GM19467 (cell line): ENCODE measurements around the gene NVL.
"Not testable (repeated sequence)": the region's sequence is repeated elsewhere in the genome, so short reads cannot be mapped to it uniquely, and the experiment has no call there.

Experiments used
- ATAC-seq: cut with Tn5 transposase; IDR thresholded peaks from one replicate; pipeline ENCODE4 v1.9.1; 2021; ENCODE audit warnings: mild to moderate bottlenecking, moderate library complexity; ENCODE audit not compliant: unreplicated experiment

The NVL gene

DNA sequence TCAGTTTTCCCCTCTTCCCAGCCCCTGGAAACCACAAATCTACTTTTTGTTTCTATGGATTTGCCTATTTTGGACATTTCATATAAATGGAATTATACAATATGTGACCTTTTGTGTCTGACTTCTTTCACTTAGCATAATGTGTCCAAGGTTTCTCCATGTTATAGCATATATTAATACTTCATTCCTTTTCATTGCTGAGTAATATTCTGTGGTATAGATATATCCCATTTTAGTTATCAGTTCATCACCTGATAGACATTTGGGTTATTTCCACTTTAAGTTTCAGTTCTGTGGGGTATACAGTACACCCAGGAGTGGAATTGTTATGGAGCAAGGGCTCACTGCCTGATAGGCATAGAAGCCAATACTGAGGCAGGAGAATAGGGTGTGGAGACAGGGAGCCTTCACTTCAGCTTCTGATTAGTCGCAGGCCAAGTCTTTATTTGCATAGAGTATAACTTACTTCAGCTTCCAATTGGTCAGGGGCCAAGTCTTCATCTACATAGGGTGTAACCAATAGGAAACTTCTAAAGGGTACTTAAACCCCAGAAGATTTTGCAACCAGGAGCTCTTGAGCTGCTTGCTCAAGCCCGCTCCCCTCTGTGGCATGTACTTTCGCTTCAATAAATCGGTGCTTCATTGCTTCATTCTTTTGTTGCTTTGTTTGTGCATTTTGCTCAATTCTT, 8.3 kb upstream of the NVL start:
- ATAC-seq: no peak

DNA sequence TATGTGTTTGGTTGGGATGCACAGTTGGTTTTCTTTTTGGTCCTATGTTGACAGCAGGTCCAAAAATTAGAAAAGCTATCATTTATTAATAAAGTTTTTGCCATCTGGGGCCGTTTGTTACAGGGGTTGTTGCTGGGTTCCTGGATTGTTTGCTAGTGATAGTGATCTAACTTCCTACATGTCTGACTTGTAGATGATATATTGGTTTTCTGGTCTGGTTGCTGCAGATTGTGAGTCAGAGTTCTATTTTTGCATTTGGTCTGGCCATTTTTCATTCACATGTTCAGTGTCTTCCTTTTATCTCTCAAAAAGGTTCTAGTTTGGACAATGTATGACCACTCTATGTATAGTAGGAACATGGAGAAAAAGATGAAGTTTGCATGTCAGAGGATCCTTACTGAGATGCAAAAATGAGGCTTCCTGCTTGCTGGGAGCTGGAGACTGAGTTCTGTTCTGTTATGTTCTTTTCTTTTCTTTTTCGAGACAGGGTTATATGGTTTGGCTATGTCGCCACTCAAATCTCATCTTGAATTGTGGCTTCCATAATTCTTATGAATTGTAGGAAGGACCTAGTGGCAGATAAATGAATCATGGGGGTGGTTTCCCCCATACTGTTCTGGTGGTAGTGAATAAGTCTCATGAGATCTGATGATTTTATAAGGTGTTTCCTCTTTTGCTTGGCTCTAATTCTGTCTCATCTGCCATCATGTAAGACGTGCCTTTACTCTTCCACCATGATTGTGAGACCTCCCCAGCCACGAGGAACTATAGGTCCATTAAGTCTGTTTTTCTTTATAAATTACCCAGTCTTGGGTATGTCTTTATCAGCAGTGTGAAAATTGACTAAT, 4.2 kb upstream of the NVL start:
- no peak for ATAC-seq

DNA sequence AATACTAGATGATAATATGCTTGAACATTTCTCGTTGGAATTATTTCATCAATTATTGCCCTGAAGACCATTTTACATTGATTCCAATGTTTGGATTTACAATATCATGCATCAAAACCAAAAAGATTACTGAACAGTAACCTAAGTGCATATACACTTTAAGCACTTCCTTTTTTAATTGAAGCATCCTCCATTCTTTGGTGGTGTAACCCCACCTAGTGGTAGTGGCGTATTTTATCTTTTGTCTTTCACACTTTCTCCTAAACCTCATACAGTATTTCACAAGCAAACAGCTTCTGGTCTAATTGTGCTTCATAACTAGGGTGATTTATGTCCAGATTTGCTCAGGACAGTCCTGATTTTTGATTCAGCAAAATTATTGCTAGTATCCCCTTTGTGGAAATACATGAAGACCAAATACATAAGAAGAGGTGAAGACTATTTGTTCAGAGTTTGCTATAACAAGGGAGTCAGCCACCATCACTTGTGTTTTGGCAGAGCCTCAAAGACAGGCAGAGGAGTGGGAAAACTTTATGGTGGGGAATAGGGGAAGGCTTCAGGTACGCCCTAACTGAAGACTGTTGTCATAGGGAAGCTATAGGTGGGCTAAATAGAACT, 3.4 kb upstream of the NVL start:
- peak; percentile 40 for ATAC-seq

DNA sequence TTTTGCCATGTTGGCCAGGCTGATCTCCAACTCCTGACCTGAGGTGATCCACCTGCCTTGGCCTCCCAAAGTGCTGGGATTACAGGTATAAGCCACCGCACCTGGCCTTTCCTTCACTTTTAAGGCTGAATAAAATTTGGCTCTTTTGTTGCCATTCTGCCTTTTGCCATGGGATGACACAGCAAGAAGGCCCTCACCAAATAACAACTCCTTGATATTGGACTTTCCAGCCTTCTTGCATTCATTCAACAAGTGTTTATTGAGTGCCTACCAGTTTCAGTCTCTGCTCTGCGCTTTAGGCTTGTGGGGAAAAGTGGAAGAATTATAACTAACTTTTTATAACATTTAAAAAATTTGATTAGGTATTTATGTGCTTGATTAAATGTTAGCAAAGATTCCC, 1.9 kb upstream of the NVL start:
- ATAC-seq: no peak

DNA sequence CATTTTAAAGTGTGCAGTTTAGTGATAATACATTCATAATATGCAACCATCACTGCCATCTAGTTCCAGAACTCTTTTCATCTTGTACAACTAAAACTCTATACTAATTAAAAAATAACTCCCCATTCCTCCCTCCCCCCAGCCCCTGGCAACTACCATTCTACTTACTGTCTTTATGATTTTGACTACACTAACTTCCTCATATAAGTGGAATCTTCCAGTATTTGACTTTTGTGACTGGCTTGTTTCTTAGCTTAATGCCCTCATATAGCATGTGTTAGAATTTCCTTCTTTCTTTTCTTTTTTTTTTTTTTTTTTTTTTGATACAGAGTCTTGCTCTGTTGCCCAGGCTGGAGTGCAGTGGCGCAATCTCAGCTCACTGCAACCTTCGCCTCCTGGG, 1.4 kb upstream of the NVL start:
- ATAC-seq: no peak

DNA sequence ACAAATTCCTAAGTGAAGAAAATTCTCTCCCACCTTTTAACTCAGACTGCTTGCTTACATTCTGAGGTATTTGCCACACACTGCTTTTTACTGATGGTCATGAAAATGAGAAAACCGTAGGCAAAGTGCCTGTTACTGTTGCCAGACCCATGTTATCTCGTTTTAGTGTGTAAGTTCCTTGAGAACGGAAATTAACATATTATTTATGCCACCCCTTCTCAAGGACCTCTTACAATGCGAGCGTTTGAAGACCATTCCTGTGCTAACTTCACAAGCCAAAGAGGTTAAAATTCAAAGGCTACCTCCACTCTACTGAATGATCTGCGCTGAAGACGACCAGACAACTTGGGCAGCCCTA, 509 bp downstream of the NVL start:
- ATAC-seq: no peak

DNA sequence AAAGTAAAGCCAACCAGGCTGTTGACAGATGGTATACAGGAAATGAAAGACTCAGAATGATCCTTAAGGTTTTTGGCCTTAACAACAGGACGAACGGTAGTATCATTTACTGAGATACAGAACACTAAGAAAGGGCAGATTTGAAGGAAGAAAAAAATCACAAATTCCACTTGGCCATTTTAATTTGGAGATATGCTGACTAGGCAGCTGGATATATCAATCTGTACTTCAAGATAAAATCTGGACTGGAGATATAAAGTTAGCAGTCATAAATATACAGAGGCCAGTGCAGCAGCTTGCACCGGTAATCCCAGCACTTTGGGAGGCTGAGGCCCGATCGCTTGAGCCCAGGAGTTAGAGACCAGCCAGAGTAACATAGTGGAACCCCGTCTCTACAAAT, 1.3 kb downstream of the NVL start:
- ATAC-seq: no peak

DNA sequence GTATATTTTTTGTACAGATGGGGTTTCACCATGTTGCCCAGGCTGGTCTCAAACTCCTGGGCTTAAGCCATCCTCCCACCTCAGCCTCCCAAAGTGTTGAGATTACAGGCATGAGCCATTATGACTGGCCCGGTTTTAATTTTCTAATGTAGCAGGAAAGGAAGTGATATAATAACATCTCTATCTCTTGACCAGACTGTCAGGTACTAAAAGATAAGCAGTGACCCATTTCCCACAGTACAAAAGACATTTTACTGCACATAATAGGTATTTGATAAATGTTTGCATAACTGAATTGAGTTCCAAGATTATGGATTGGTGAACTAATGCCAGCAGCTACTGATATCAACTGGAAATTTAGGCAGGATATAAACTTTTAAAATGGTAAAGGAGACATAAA, 4.0 kb downstream of the NVL start:
- no peak for ATAC-seq

DNA sequence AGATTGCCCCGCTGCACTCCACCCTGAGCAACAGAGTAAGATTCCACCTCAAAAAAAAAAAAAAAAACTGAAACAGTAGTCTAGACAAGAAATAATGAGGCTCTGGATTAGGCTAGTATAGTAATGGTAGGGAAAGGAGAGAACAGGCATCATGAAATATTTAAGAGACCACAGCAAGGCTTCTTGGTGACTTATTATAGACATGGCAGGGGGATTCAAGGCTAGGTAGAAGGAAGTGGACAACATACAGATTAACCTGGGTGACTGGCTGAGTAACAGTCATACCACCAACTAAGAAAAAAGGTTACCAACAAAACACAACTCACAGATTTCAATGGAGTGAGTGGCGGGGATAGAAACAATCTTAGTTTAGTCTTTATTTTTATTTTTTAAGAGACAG, 8.3 kb downstream of the NVL start:
- no peak for ATAC-seq

DNA sequence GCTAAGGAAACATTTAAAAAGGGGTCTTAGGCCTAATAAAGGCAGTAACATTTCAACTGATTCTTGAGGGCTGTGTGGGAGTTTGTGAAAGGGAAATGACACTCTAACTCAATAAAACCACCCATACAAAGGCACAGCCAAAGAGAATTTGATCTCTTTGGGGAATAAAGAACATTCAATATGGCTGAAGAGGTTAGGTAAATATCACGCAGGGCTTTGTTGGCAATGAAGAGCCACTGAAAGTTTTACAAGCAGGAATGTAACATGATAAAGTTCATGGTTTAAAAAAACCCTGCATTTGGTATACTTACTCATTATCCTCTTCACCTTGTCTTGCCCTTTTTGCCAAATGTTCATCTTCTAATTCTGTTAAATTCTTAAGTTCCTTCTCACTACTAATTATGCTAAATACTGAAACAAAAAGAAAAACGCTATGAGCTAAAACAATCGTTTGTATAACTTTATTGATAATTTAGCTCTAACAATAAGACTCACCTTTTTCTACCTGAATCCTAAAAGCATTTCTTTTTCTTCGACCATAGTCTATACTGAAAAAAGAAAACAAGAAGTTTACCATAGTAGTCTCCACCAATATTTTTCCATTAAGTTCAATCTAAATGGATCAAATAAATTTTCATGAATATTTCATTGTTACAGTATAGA, 12.5 kb downstream of the NVL start:
- ATAC-seq: no peak

DNA sequence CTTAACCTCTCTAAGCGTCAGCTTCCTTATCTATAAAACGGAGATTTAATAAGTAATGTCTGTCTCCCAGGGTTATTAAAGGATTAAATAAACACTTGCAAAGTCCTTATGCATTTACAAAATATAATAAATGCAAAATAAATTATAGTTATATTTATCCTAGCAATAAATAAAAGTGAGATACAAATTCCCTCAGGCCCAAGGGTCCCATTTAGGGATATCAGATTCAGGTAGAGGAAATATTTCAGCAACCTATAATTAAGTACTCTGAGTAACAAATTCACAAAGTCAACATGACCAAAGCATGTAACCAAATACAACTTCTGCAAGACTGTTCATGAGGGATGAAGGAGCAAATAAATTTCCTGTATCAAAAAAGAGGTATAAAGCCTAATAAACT, 17.9 kb downstream of the NVL start:
- no peak for ATAC-seq

DNA sequence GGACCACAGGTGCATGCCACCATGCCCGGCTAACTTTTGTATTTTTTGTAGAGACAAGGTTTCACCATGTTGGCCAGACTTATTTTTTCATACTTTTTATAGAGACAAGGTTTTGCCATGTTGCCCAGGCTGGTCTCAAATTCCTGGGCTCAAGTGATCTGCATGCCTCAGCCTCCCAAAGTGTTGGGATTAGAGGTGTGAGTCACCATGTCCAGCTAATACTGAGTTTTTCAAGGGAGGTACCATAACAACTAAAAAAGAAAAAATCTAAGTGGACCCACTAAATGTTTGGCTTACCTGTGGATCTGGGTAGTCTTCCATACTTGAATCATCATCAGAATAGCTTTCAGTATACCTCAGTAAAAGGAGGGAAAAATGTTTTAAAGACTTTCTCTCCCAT, 18.5 kb downstream of the NVL start:
- not testable (repeated sequence) for ATAC-seq

DNA sequence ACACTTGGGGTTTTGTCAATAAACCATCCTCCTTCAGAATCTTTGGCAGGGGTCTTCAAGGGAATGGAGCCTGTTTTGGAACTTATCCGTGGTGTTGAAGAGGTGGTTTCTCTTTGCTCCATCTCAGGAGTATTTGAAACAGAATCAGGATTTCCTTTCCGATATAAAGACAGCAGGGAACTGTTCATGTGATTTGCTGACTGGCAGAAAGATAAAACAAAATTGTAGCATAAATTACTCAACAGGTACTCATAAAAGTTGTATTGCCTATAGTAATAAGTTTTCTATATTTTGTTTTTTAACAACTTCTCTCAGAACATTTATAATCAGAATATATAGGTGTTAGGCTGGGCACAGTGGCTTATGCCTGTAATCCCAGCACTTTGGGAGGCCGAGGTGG, 21.9 kb downstream of the NVL start:
- no peak for ATAC-seq

DNA sequence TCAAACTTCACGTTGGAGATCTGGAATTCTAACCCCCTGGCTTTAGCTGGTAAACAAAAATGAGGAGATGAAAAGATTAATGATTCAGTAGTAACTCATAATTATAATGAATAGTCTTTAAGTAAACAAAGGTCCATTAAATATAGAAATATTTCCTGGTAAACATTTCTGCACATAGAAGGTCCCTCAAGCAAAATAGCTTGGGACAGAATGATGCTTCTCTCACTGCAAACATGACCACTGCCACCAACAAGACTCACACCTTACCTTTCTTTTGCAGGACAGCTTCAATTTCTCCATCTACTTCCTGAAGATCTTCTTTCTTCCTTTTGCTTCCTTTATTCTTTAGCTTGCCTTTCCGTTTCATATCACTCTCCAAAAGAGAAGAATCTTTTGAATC, 25.2 kb downstream of the NVL start:
- no peak for ATAC-seq

DNA sequence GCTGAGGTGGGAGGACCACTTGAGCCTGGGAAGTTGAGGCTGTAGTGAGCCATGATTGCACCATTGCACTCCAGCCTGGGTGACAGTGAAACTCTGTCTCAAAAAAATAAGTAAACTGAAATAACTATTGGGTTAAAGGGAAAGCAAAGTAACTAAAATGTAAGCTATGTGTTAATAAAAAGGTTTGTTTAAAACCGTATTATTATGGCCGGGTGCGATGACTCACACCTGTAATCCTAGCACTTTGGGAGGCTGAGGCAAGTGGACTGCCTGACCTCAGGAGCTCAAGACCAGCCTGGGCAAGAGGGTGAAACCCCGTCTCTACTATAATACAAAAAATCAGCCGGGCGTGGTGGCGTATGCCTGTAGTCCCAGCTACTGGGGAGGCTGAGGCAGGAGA, 27.0 kb downstream of the NVL start:
- ATAC-seq: no peak

DNA sequence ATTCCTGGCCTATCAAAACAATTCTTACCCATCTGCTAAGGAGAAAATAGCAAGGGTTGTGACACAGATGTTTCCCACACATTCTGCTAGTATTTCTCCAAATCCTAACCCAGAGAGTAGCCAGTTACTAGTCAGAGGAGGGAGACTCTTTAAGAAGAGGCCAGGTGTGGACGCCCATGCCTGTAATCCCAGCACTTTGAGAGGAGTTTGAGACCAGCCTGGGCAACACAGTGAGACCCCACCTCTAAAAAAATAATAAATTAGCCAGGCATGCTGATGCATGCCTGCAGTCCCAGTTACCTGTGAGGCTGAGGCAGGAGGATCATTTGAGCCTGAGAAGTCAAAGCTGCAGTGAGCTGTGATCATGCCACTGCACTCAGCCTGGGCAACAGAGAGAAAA, 28.6 kb downstream of the NVL start:
- no peak for ATAC-seq

DNA sequence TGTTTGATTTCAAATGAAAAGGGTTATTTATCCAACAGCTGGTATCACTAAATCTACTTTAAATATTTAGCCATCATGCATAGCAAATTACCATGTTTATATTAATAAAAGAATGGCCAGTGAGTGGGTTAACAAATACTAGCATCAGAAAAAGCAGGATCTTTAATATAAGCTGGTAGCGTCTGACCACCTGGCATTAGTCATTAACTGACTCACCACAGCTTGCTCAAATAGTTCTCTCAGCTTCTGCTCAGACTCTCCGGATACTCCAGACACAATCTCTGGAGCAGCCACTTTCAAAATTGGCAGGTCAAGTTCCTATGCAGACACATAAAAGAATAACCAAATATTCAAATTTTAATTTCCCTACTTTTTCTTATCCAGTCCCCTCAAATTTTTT, 29.6 kb downstream of the NVL start:
- no peak for ATAC-seq

DNA sequence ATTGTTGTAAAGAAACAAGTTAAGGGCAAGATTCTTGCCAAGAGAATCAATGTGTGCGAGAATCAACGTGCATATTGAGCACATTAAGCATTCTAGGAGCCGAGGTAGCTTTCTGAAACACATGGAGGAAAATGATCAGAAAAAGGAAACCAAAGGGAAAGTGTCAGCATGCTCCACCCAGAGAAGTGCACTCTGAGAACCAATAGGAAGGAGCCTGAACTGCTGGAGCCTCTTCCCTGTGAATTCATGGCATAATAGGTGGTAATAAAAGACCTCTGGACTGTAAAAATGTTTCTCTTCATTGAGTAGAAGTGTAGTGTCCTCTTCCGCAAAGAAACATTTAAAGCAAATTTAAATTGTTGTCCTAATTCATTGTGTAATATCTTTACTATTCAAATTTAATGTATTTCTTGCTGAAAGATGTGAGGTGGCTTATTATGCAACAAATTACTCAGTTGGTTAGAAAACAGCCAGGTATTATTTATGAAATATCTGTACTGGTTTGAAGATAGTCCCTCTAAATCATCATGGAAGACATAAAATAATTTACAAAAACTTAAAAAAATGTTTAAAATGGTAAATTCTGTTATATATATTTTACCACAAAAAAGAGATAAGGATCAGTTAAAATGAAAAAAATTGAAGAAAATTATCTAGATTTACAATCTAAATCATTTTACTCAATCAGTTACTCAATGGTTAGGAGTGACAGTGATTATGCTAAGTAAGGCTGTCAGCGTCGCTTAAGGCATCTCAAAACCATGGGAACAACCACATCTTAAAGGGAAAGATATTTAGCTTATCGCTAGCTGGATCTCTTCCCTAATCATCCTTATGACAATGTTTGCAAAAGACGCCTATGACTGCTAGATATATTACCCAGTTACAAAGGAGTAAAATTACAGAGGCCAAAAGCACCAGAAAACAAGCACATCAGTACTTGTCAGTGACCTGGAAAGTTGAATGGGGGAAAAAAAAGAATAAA, 31.3 kb downstream of the NVL start:
- ATAC-seq: no peak

DNA sequence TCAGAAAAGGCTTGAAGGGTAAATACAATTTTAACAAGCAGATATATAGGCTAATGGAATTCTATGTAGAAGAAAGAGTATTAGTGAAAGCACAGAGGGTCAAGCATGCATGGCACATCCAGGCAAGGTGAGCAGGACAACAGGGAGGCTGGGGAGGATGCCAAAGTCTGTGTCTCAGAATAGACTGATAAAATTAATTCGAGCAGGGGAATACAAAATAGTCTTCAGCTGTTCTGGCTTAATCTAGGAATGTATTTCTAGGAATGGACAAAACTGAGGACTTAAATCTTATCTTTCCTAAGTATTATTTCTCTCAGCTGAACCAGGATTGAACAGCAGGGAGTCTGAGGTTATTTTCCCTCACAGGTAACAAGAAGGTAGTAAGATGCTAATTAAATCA, 35.2 kb downstream of the NVL start:
- ATAC-seq: no peak

DNA sequence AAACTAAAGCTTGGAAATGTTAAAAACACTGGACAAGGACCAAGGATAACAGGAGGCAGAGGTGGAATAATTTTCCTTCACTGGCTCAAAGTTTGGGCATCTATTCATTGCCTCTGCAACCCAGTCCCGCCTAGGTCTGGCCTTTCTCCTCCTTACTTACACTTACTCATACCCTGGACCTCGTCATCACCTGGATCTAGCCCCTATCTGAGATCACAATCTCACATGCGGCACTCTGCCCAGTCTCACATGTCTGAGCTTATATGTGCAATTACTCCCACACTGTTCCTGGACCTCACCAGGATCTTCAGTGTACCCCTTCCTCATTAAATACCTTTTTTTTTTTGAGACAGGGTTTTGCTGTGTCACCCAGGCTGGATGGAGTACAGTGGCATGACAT, 37.6 kb downstream of the NVL start:
- ATAC-seq: no peak

DNA sequence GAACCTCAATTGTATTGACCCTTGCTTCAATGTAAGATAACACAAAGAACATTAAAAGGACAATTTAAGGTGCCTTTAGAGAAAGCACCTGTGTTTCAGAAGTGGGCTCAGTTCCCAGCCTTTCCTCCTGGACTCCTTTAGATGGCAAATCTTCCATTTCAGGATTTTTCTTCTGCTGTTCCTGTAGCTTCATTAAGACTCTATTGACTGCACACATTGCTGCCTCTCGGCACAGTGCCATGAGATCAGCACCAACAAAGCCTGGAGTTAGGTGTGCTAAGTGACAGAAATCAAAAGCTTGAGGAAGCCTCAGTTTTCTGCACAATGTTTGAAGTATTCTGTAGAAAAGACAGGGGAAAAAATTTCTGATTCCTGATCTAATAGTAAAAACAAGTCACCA, 40.6 kb downstream of the NVL start:
- ATAC-seq: no peak
